ENCODE measurements around the gene FAM227B.
"Not testable (repeated sequence)": the region's sequence is repeated elsewhere in the genome, so short reads cannot be mapped to it uniquely, and the experiment has no call there.

The FAM227B gene

DNA sequence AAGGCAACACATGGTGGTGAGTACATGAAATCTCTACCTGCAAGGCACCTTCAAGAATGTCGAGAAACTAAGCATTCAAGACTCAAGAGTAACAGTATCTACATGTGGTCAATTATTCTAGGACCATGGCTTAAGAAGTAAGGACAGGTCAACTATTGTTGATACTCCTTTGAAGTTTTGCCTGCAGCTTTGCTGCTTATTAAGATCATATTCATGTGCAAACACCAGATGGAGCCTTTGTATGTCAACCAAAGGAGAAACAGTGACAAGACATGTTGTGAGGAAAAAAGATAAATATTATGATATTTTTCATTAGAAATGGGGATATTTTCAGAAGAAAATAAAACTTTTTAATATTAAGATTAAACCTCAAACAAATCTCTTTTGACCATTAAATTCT, 249.8 kb downstream of the FAM227B start:
- no peak for DNase-seq (ENCODE audit: low spot score)

DNA sequence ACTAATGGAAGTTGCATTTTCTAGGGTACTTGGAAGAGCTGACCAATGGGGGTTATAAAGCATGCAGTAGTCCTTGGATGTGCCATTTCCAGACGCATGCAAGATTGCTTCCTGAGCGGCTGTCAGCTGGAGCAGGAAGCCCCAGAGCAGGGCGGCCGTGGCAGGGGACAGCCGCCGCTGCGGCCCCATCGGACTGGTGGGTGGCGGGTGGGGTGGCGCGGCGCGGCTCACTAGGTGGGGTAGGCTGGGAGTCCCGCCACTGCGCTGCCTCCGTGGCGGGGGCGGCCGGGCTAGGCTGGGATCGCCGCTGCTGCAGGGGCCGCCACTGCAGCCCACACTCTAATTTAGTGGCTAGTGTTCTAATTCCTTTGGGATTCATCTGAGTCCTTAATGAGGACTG, 254.1 kb downstream of the FAM227B start:
- no peak for DNase-seq (ENCODE audit: low spot score)

DNA sequence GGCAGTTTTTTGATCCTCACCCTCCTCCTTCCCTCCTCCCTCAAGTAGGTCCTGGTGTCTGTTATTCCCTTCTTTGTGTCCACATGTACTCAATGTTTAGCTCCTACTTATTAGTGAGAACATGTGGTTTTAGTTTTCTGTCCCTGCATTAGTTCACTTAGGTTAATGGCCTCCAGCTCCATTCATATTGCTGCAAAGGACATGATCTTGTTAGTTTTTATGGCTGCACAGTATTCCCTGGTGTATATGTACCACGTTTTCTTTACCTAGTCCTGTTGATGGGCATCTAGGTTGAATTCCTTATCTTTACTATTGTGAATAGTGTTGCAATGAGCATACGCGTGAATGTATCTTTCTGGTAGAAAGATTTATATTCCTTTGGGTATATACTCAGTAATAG, 259.2 kb downstream of the FAM227B start:
- DNase-seq (ENCODE audit: low spot score): no peak

DNA sequence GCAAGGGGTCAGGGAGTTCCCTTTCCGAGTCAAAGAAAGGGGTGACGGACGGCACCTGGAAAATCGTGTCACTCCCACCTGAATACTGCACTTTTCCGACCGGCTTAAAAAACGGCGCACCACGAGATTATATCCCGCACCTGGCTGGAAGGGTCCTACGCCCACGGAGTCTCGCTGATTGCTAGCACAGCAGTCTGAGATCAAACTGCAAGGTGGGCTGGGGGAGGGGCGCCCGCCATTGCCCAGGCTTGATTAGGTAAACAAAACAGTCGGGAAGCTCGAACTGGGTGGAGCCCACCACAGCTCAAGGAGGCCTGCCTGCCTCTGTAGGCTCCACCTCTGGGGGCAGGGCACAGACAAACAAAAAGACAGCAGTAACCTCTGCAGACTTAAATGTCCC, 266.2 kb downstream of the FAM227B start:
- DNase-seq (ENCODE audit: low spot score): not testable (repeated sequence)

DNA sequence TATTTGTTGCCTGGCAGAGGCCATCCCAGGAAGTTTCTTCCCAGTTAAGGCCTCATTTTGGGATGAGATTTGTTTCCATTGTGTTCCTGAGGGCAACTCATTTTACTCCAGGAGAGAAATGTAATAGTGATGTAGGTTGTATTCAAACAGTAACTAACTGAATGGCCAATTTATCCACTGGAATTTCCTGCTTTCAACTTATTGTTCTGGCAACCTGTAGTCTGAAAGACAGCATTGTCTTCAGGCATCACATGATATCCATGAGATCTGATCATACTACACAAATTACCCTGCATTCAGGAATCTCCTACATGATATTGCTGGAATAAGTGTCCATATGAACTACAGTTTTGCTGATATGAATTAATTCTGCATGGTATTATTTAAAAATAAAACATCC, 277.1 kb downstream of the FAM227B start:
- no peak for DNase-seq (ENCODE audit: low spot score)

DNA sequence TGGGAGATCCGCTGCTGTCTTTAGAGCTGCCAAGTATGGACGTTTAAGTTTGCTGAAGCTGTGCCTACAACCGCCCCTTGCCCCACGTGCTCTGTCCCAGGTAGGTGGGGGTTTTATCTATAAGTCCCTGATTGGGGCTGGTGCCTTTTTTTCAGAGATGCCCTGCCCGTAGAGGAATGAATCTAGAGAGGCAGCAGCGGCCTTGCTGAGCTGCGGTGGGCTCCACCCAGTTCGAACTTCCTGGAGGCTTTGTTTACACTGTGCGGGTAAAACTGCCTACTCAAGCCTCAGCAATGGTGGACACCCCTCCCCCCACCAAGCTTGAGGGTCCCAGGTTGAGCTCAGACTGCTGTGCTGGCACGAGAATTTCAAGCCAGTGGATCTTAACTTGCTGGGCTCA, 281.0 kb downstream of the FAM227B start:
- no peak for DNase-seq (ENCODE audit: low spot score)

DNA sequence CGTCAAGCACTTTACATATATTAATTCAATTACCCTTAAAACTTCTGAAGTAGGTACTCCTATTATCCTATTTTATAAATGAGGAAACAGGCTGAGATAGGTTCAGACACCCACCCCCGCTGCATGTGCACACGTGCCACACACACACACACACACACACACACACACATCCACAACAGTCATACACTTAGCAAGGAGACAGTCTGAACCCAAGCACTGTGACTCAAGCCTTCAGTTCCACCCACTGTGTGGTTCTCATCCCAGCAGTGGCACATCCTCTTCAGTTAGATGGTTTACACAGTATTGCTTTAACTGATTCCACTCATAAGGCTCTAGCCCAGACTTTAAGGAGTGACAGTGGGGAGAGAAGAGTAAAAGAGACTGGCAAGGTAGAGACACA, 288.7 kb downstream of the FAM227B start:
- DNase-seq (ENCODE audit: low spot score): no peak

DNA sequence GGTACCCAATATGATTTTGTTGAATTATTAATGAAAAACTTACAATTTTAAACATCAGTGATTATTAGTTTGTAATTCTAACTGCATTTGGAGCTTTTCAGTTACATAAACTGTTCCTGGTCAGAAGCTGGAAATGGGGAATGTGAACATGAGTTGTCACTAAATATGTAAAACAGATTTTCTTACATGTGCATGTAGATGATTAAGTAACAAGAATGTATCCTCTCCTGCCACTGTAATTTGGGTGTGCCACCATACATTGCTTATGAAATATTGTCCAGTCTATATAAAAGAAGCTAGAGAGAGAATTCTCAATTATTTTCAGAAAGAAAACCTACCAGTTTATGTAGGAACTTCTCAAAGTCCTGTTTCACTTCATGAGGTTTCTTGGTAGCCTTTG, 289.2 kb downstream of the FAM227B start:
- no peak for DNase-seq (ENCODE audit: low spot score)

DNA sequence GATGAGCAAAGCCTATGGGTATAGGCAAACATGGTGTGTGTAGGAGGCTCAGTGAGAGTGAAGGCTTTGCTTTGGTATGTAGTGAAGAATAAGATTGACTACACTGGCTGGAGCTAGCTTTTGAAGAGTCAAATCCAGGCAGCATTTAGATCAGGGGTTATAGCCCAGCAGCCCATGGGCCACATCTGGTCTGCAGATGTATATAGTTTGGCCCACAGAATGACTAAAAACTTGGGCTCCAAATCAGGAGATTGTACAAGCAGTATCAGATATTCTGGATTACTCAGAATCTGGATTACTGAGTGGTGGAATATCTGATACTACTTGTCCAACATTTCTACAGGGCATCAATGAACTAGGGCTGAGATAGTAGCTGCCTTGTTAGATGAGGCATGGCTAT, 290.5 kb downstream of the FAM227B start:
- DNase-seq (ENCODE audit: low spot score): no peak

DNA sequence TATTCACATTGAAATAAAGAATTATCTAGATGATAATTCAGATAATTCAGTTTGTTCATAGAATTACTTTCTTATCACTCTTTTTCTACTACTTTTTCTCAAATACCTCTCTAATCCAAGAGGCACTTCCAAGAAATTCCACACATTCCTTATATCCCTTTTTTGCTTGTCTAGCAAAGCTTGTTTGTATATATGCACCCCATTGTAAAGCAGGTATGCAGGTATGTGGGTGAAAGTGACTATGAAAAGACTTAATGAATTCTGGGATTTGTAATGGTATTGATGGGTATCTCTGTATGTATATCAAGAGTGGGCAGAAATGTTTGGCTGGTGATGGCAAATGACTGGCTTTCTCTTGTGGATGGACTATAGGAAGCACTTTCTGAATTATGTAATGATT, 291.7 kb downstream of the FAM227B start:
- peak; percentile 41 for DNase-seq (ENCODE audit: low spot score)

DNA sequence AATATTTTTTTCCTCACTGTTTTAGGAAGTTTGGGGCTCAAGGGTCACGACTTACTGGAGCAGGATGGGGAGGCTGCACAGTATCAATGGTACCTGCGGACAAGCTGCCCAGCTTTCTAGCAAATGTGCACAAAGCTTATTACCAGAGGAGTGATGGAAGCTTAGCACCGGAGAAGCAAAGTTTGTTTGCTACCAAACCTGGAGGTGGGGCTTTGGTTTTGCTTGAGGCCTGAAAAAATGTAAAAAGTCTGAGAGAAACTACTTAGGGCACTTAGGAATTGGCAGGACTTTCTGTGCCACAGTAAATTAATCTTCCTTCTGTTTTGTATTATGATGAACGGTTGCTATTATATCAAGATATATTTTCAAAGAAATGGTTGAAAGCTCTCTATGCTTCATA, 292.7 kb downstream of the FAM227B start:
- no peak for DNase-seq (ENCODE audit: low spot score)

DNA sequence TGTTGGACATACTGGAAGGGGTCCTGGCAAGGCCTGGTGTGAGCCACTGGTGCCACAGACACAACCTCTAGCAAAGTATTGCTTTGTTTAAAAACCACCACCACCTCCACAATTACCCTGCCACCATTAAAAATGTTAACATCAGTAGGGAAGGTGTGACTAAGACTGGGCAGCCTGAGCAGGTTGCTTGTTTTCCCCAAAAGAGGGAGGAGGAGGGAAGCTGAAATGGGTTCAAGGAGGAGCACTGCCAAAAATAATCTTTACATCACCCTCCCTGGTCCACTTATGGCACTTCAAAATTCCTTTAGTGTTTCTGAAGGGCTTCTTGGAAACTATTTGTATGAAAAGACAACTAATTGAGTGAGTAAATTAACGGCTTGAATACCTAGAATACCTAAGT, 297.4 kb downstream of the FAM227B start:
- no peak for DNase-seq (ENCODE audit: low spot score)

DNA sequence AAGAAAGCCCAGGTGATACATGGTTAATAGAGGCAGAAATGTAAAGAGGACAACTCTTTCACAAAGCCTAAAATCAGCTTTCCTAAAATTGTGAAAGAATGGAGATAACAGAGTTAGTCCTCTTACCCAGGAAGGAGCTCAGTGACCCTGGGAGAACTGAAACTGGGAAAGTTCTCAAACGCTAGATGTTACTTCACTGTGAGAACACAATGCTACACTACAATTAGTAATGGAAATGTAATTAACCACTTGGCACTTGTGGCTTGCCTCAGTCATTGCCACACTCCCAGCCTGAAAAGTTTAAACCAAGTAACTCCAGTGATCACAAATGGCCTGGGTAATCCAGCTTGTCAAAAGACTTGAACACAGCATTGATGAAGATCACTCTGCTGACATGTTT, 300.3 kb downstream of the FAM227B start:
- DNase-seq (ENCODE audit: low spot score): no peak

DNA sequence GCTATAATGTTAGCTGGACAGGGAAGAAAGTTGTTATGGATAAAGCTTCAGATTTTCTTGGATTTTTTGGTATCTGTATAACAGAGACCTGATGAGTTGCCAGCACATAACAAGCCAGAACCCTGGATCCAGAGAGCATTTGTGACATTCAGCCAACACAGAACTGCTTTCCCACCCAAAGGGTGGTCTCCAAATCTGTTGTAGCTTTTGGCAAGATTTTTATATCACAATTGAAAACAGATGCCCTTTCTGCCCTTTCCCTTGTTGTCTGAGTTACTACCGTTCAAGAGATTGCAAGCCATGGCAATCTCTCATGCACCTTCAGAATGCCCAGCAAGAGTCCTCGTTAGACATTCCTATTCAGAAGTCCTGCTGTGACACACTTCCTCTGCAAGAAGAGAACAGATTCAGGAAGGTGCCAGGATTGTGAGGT, 305.2 kb downstream of the FAM227B start:
- peak; percentile 46 for DNase-seq (ENCODE audit: low spot score)

DNA sequence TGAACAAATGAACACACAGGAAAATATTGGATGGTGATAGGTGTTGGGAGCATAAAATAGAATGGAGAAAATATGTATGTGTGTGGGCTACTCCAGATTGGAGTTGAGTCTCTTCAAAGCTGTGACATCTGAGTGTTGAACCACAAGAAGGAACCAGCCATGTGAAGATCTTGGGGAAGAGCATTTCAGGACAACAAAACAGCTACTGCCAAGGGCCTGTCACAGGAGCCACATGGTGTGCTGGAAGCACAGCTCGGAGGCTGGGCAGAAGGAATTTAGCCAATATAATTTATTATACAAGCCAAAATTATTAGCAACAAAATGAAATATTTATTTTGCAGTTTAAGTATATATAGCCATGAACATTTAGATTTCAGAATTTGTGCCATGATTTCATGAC, 305.9 kb downstream of the FAM227B start:
- DNase-seq (ENCODE audit: low spot score): no peak

DNA sequence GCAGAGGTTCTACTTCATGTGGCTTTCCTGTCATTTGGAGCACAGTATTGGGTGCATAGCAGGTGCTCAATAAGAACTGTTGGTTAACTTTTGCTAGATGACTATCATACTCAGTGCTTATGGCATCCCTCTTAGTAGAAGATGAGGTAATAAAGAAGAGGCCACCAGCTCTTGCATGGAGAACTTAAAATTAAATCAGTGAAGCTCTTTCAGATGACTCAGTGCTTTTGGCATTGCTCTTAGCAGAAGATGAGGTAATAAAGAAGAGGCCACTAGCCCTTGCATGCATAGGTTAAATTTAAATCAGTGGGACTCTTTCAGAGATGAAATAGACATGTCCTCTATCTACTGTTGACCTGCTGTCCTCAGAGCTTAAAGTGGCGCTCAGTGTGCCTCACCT, 307.0 kb downstream of the FAM227B start:
- DNase-seq (ENCODE audit: low spot score): no peak

DNA sequence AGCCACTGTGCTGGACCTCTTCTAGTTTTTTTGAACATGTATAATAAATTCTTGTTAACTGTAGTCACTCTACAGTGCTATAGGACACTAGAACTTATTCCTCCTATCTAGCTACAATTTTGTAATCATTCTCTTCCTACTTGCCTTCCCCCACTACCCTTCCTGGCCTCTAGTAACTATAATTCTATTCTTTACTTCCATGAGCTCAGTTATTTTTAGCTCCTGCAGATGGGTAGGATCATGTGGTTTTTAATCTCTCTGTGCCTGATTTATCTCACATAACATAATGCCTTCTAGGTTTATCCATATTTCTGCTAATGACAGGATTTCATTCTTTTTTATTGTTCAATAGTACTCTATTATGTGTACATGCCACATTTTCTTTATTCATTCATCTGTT, 310.7 kb downstream of the FAM227B start:
- no peak for DNase-seq (ENCODE audit: low spot score)

DNA sequence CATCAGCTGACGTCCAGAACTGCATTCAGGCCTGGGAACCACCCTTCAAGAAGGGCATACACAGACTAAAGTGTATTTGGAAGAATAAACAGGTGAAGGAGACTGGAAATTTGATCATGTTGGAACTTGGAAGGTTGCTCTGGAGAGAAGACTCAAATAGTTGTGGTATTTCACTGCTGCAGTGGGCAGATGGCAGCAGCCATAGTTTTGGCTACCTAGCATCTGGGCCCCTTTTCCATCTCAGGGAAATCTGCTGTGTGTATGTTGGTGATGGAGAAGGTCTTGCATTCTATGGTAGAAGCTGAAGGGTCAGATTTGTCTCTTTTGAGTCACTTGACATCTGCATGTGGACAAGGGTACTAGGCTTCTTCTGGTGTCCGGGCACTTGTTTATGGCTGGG, 311.9 kb downstream of the FAM227B start:
- no peak for DNase-seq (ENCODE audit: low spot score)

DNA sequence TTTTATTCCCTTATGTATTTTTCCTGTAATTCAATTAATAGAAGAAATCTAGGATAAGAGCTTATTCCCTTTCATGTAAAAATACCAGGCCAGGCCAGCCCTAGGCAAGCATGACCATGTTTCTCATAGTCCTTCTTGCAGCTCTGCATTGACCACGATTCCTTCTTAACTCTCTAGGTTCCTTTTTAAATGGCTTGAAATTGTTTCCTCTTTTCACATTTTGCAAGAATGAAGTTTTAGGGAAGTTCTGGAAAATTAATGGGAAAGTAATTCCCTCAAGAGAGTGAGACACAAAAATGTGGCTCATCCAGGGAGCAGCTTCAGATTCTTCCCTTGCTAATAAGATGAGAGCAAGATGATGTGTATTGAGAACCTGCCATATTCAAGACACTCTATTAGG, 314.1 kb downstream of the FAM227B start:
- DNase-seq (ENCODE audit: low spot score): no peak

DNA sequence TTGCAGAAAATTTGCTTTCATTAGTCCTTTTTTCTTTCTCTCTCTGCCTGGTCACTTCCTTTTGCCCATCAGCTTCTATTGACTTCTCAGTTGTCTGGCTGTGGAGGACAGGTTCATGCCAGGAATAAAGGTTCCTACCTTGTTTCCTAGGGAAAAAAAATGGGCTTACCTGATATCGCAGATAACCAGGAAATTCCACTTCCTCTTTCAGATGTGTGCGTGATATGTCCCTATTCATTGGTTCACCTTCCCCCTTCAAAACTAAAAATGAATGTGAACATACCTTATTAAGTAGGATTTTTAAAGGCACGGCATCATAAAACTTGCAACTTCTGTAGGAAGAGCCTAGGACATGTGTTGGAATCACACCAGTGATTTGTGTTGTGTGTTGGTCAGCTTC, 317.6 kb downstream of the FAM227B start:
- no peak for DNase-seq (ENCODE audit: low spot score)

DNA sequence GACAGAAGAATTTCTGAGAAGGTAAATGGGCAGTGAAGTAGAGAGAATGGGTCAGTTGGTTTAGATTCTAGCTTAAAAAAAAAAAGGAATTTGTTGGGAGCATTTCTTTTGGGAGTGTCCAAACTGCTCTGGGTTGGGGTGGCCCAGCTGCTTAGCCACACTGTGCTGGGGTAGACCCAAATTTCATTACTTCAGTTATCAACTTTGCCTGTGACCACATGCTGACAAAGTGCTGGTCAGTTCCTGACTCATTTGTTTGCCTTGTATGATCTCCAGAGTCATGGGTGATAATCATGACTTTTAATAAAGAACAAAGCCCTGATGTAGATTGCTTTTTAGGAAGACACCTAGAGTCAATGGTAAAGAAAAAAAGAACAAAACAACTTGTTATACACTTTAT, 319.1 kb downstream of the FAM227B start:
- DNase-seq (ENCODE audit: low spot score): no peak

DNA sequence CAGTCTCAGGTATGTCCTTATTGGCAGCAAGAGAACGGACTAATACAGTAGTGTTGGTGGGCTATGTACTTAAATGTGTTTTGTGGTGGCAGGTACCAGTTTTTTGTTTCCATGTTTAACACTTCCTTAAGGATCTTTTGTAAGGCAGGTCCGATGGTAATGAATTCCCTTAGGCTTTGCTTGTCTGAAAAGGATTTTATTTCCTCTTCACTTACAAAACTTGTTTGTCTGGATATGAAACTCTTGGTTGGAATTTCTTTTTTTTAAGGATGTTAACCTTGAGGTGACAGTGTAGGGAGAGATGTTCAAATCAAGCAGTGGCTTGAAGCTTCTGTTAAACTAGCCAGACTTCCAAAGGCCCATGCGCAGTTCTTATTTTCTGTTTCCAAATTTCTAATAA, 319.8 kb downstream of the FAM227B start:
- no peak for DNase-seq (ENCODE audit: low spot score)

DNA sequence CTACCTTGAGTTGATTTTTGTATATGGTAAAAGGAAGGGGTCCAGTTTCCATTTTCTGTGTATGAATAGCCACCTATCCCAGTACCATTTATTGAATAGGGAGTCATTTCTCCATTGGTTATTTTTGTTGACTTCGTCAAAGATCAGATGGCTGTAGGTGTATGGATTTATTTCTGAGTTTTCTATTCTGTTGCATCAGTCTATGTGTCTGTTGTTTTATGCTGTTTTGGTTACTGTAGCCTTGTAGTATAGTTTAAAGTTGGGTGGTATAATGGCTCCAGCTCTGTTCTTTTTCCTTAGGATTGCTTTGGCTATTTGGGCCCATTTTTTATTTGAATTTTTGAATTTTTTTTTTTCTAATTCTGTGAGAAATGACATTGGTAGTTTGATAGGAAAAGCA, 323.0 kb downstream of the FAM227B start:
- DNase-seq (ENCODE audit: low spot score): no peak

DNA sequence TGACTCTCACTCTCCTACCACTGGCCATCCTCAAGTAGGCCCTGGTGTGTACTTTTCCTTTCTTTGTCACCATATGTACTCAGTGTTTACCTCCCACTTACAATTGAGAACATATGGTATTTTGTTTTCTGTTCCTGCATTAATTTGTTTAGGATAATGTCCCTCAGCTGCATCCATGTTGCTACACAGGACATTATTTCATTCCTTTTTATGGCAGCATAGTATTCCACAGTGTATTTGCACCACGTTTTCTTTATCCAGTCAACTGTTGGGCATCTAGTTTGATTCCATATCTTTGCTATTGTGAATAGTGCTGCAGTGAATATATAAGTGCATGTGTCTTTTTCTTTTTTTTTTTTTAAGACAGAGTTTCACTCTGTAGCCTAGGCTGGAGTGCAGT, 324.4 kb downstream of the FAM227B start:
- no peak for DNase-seq (ENCODE audit: low spot score)

DNA sequence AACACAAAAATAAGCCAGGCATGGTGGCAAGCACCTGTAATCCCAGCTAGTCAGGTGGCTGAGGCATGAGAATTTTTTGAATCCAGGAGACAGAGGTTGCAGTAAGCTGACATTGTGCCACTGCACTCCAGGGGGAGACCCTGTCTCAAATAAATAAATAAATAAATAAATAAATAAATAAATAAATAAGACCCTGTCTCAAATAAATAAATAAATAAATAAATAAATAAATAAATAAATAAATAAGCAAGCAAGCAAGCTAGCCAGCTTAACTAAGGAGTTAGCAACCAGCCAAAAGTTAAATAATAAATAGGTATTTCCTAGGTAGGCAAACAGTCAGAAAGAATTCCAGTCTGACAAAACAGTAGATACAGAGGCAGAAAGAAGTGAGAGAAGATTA, 326.7 kb downstream of the FAM227B start:
- no peak for DNase-seq (ENCODE audit: low spot score)
